HepG2 (cell line): ENCODE data around the gene TM9SF4. TPM values are rescaled to one million over a fixed set of nuclear protein-coding genes. Genes with fewer than 3 reads are reported as not detected.
A peak's percentile ranks its signal among the peaks of the same experiment; 100 is the strongest.

ENCODE experiments used
- ATAC-seq: fragments of 200-7000 bp; cut with Tn5 transposase; 3 replicates; pipeline ENCODE4 v1.9.1; 2020; ENCODE audit warnings: mild to moderate bottlenecking, moderate library complexity
- BruUV-seq: library from RNA; stranded (reverse); fragments of 400-500 nt; replicated peaks from 2 replicates; lab custom pipeline; 2021; lab: Mats Ljungman, UMichigan
- CTCF ChIA-PET: fragments of 300-600 bp; formaldehyde crosslinking; extraction: SDS; loops from one replicate; lab custom pipeline; 2021; ENCODE audit warnings: low total read pairs, inconsistent platforms, low intra/inter-chr PET ratio; lab: Yijun Ruan, JAX
- POLR2A ChIA-PET: fragments of 350-600 bp; sonication (Branson Sonifier 250); formaldehyde crosslinking; loops from one replicate; lab custom pipeline; 2020; ENCODE audit warnings: antibody characterized with exemption, inconsistent platforms; lab: Yijun Ruan, JAX
- DNase-seq: peaks from one replicate; pipeline ENCODE4 v3.0.0-alpha.2; 2015; ENCODE audit warnings: low spot score
- FAIRE-seq: peaks from 3 replicates; lab custom pipeline; 2011; peaks lifted over from hg19 to GRCh38; lab: Jason Lieb, UNC
- H2AFZ ChIP-seq: one replicate; pipeline ENCODE4 v1.6.1; 2011; ENCODE audit warnings: low read length, inconsistent platforms
- H3K27ac ChIP-seq: fragments of 300-600 bp; 3 replicates; pipeline ENCODE4 v1.8.0; 2011; ENCODE audit warnings: mixed run types, mild to moderate bottlenecking, mixed read lengths, low read length, inconsistent platforms; ENCODE audit not compliant: insufficient read depth; ENCODE audit errors: extremely low read length
- H3K27me3 ChIP-seq, 2 experiments: fragments of 200-600 bp in 1 of 2; 2 replicates in 1 of 2; 3 replicates in 1 of 2; pipeline versions ENCODE4 v1.6.0 to v1.8.0; 2011; ENCODE audit warnings: low read length in 2 of 2, mild to moderate bottlenecking in 2 of 2, moderate library complexity in 2 of 2, inconsistent platforms in 1 of 2; ENCODE audit not compliant: insufficient read depth in 2 of 2, control insufficient read depth in 1 of 2
- H3K36me3 ChIP-seq, 2 experiments: fragments of 200-600 bp in 1 of 2; replicated peaks in 1 of 2; 2 replicates in 1 of 2; 3 replicates in 1 of 2; pipeline versions ENCODE4 v1.5.1 to v1.8.0; 2011; ENCODE audit warnings: low read length in 2 of 2, inconsistent platforms in 1 of 2; ENCODE audit not compliant: insufficient read depth in 2 of 2, control insufficient read depth in 1 of 2
- H3K4me1 ChIP-seq: 2 replicates; pipeline ENCODE4 v1.5.1; 2012; ENCODE audit warnings: low read length, inconsistent platforms; ENCODE audit not compliant: insufficient read depth
- H3K4me2 ChIP-seq: 2 replicates; pipeline ENCODE4 v1.6.0; 2011; ENCODE audit warnings: low read depth, low read length, inconsistent platforms
- H3K4me3 ChIP-seq, 3 experiments: fragments of 200-600 bp in 1 of 3; sonication (generic), shearing (Covaris generic) in 1 of 3; replicated peaks in 1 of 3; 2 replicates each; pipeline ENCODE4 v1.5.1; 2011 to 2016; ENCODE audit warnings: low read length in 3 of 3, inconsistent platforms in 2 of 3, low read depth in 2 of 3, mild to moderate bottlenecking in 2 of 3, control low read depth in 1 of 3, mixed read lengths in 1 of 3; ENCODE audit not compliant: insufficient read depth in 1 of 3
- H3K79me2 ChIP-seq: one replicate; pipeline ENCODE4 v1.6.1; 2011; ENCODE audit warnings: low read length, inconsistent platforms; ENCODE audit not compliant: insufficient read depth
- H3K9ac ChIP-seq: 2 replicates; pipeline ENCODE4 v1.6.0; 2011; ENCODE audit warnings: mild to moderate bottlenecking, low read depth, low read length, inconsistent platforms; ENCODE audit not compliant: insufficient read depth
- H3K9me3 ChIP-seq: 2 replicates; pipeline ENCODE4 v1.5.1; 2012; ENCODE audit warnings: mild to moderate bottlenecking, low read length
- H4K20me1 ChIP-seq: 2 replicates; pipeline ENCODE4 v1.6.0; 2011; ENCODE audit warnings: inconsistent platforms, mild to moderate bottlenecking, low read length, moderate library complexity; ENCODE audit not compliant: insufficient read depth
- KLF16 ChIP-seq, 2 experiments: sonication (generic) in 1 of 2; formaldehyde crosslinking in 1 of 2; IDR thresholded peaks; 2 replicates each; pipeline versions ENCODE4 v1.6.1 to v1.8.0; 2016 to 2023; ENCODE audit warnings: missing genetic modification reagents in 2 of 2, missing compliant biosample characterization in 1 of 2
- MTERF4 ChIP-seq: sonication (generic); formaldehyde crosslinking; IDR thresholded peaks from 2 replicates; pipeline ENCODE4 v1.8.0; 2023; ENCODE audit warnings: mild to moderate bottlenecking, missing genetic modification reagents
- NPAS2 ChIP-seq: sonication (generic); formaldehyde crosslinking; IDR thresholded peaks from 2 replicates; pipeline ENCODE4 v1.8.0; 2022; ENCODE audit warnings: mild to moderate bottlenecking, missing genetic modification reagents, borderline replicate concordance
- ZNF609 ChIP-seq: sonication (generic); formaldehyde crosslinking; IDR thresholded peaks from 2 replicates; pipeline ENCODE4 v1.4.0; 2020; ENCODE audit warnings: mild to moderate bottlenecking, missing genetic modification reagents, borderline replicate concordance
- WGBS: methylation state at CpG from one replicate; pipeline ENCODE4 v1.1.6; 2017; ENCODE audit warnings: low lambda C conversion rate; 5-methylcytosine and 5-hydroxymethylcytosine counted together
- in situ Hi-C: cut with HindIII; loops from 2 replicates; pipeline ENCODE4 v1.10.0; 2017; ENCODE audit warnings: low pct_unique_long_range_greater_than_20kb; ENCODE audit not compliant: extremely low pct_ligation_motif_present
- intact Hi-C: fragments of 100-400 bp; cut with micrococcal nuclease; formaldehyde crosslinking; loops from one replicate; pipeline ENCODE4 v1.10.0; 2022; ENCODE audit not compliant: unreplicated experiment
- polyA plus RNA-seq, 8 experiments: library from polyadenylated mRNA; depleted of rRNA in 3 of 8; stranded (reverse) in 7 of 8; unstranded in 1 of 8; fragments of >200 nt; fragmentation: Illumina TruSeq in 4 of 8; extraction: Trizol in 4 of 8; gene quantifications; 2 replicates each; pipeline versions ENCODE4 v1.2.1 to v1.2.3, GENCODE V29; 2011 to 2016; ENCODE audit warnings: low read depth in 4 of 8, missing spikeins in 1 of 8, mixed read lengths in 1 of 8; ENCODE audit not compliant: insufficient read depth in 1 of 8
- total RNA-seq, 5 experiments: library from RNA; depleted of rRNA; stranded (reverse); fragments of >200 nt; fragmentation: Illumina TruSeq; extraction: Trizol; gene quantifications; 2 replicates each; pipeline ENCODE4 v1.2.3, GENCODE V29; 2016; ENCODE audit warnings: low read depth in 1 of 5

The TM9SF4 gene
- total and polyA plus RNA-seq, 2 of the 13 experiments (the other 11 are each of a cell fraction or from before 2014, with no cell fraction given) = 53.5 to 171 TPM

GRCh38 chr20:32138921-32139320, 29.4 kb downstream of the TM9SF4 start:
- no peak overlapping the region for H3K27ac ChIP-seq
- no peaks in the 10 kb centered on the region for H4K20me1 ChIP-seq
- 99% methylated on average over 8 of the region's 8 CpGs for WGBS
- POLR2A ChIA-PET = no interaction called here
- no peaks in the 10 kb centered on the region for H3K79me2 ChIP-seq
- TF ChIP-seq NPAS2 (CRISPR knock-in tag) = no peak
- FAIRE-seq = no peak
- intact Hi-C loops (no loop called here), in situ Hi-C loops (no loop called here)
- H2AFZ ChIP-seq = no peak overlapping the region
- no peak overlapping the region for H3K4me3 ChIP-seq
- H3K27me3 ChIP-seq = no peaks in the 10 kb centered on the region
- H3K4me2 ChIP-seq = no peak overlapping the region
- H3K4me1 ChIP-seq = no peaks in the 10 kb centered on the region
- H3K9ac ChIP-seq = no peak overlapping the region
- H3K36me3 ChIP-seq = peaks cover 70 to 94% of the 10 kb centered on the region in 2 experiments
- H3K9me3 ChIP-seq = no peaks in the 10 kb centered on the region
- no TSS peak for BruUV-seq
- ATAC-seq = no peak
- CTCF ChIA-PET = no interaction called here
- no peak for DNase-seq

- H3K36me3 ChIP-seq = peaks cover 75 to 95% of the 10 kb centered on the region in 2 experiments
- POLR2A ChIA-PET = no interaction called here
- H3K4me1 ChIP-seq = no peaks in the 10 kb centered on the region
- H4K20me1 ChIP-seq = no peaks in the 10 kb centered on the region
- no peak overlapping the region for H3K4me2 ChIP-seq
- no peak overlapping the region for H3K4me3 ChIP-seq
- CTCF ChIA-PET = no interaction called here
- in situ Hi-C loops = no loop called here
- TF ChIP-seq ZNF609 (CRISPR knock-in tag) = no peak
- TF ChIP-seq MTERF4 (CRISPR knock-in tag) = 0 out of 2 replicates have a peak, but pooled peaks have one; percentile 28
- 0 out of 4 replicates have a peak, but pooled peaks of 1 of the 2 experiments have one; percentile 33 for TF ChIP-seq KLF16 (CRISPR knock-in tag; IDR thresholded peaks at IDR 0.05)
- TF ChIP-seq, all 625 proteins: peak for 2
- Histone ChIP-seq H3K27ac (no peak overlapping the region), H3K9me3 (no peaks in the 10 kb centered on the region), H3K27me3 (no peaks in the 10 kb centered on the region), H2AFZ (no peak overlapping the region), H3K9ac (no peak overlapping the region), H3K79me2 (no peaks in the 10 kb centered on the region)
- DNase-seq (no peak), FAIRE-seq (no peak), ATAC-seq (no peak)
- intact Hi-C loops = no loop called here
- 96% methylated on average over 3 of the region's 3 CpGs for WGBS
- no TSS peak for BruUV-seq
Observed at GRCh38 chr20:32139947-32140346, 30.4 kb downstream of the TM9SF4 start.
